OCI-LY7 (cell line): ENCODE measurements around the gene AIFM2.

ENCODE experiments used
- CTCF ChIP-seq: fragments of 200-600 bp; sonication (generic); conservative IDR thresholded peaks from 2 replicates; pipeline ENCODE4 v1.5.1; 2014; ENCODE audit warnings: mild to moderate bottlenecking, antibody characterized with exemption, low read length, moderate library complexity, mixed read lengths
- EZH2phosphoT487 ChIP-seq: fragments of 200-600 bp; sonication (generic); IDR thresholded peaks from 2 replicates; pipeline ENCODE4 v1.6.1; 2018; ENCODE audit warnings: low read depth, borderline replicate concordance, mild to moderate bottlenecking, mixed run types, antibody characterized with exemption, low read length, moderate library complexity, mixed read lengths

- no peak for TF ChIP-seq CTCF
- TF ChIP-seq EZH2phosphoT487 = no peak
Measured at GRCh38 chr10:70178139-70178725, 45.6 kb upstream of the AIFM2 start.
